Measurements from ENCODE around the gene ALDH9A1. TPM values are rescaled to one million over a fixed set of nuclear protein-coding genes. Genes with fewer than 3 reads are reported as not detected.
A peak's percentile ranks its signal among the peaks of the same experiment; 100 is the strongest.
"Not testable (repeated sequence)": the region's sequence is repeated elsewhere in the genome, so short reads cannot be mapped to it uniquely, and the experiment has no call there.

Gene ALDH9A1
- total RNA-seq, 1 donor: 118 TPM

DNA sequence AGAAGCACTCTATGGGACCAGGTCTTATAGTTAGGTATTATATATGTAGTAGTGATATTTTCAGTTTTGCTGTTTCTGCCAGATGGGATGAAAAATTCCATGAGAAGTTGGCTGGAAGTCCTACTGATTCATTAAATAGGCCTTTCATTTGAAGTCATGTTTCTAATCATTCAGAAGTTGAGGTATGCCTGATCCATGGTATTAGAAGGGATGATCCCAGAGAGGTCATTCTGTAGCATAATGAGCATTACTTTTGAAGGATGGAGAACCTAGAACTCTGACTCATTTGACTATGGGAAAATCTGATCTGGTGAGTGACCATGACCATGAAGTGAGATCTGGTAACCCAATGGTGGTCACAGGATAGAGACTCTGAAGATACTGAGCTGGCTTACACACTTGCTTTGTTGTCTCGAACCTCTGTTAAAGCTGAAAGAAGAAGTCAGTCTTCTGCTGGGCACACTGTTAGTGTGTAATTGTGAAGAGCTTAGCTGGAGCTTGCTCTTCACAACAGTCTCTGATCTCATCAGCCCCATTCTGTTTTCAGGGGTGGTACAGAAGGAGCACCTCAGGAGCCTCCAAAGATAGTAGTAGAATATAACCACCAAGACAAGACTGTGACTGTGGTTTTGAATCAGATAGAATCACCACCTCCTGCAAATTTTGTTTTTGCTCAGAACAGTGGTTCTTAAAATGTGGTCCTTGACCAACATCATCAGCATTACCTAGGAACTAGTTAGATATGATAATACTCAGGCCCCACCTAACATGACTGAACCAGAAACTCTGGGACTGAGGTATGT is 58.3 kb downstream of the ALDH9A1 start:
- H4K20me1 ChIP-seq (ENCODE audit: insufficient read depth, low read length): peaks cover 24% of the 10 kb centered on the region
- DNase-seq (ENCODE audit: insufficient read length, low spot score, missing footprints): no peak

DNA sequence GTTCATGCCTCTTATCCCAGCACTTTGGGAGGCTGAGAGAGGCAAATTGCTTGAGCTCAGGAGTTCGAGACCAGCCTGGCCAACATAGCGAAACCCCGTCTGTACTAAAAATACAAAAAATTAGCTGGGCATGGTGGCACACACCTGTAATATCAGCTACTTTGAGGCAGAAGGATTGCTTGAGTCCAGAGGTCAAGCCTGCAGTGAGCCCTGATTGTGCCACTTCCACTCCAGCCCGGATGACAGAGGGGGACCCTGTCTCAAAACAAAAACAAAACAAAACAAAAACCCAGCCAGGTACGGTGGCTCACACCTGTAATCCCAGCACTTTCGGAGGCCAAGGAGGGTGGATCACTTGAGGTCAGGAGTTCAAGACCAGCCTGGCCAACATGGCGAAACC is 60.2 kb downstream of the ALDH9A1 start:
- H2AFZ ChIP-seq (ENCODE audit: low read length); H3K9me3 ChIP-seq (ENCODE audit: low read depth, low read length); DNase-seq (ENCODE audit: insufficient read length, low spot score, missing footprints); H3K4me2 ChIP-seq (ENCODE audit: insufficient read depth, low read length); H3K27me3 ChIP-seq (ENCODE audit: insufficient read depth, low read length); H3K4me3 ChIP-seq (ENCODE audit: insufficient read depth, low read length): not testable (repeated sequence)
- Histone ChIP-seq H3K79me2 (ENCODE audit: insufficient read depth, low read length) (peaks cover 95% of the 10 kb centered on the region), H3K27ac (ENCODE audit: low read depth, low read length) (peak overlapping the region; percentile 39), H4K20me1 (ENCODE audit: insufficient read depth, low read length) (peaks cover 34% of the 10 kb centered on the region), H3K4me1 (ENCODE audit: insufficient read depth, low read length) (peaks cover 45% of the 10 kb centered on the region), H3K36me3 (ENCODE audit: insufficient read depth, low read length) (peaks cover 14% of the 10 kb centered on the region)

More for the DNA sequence above, 58.3 kb downstream of the ALDH9A1 start:
- Histone ChIP-seq H3K27ac (ENCODE audit: low read depth, low read length) (peak overlapping the region; percentile 38), H3K36me3 (ENCODE audit: insufficient read depth, low read length) (peaks cover 14% of the 10 kb centered on the region), H3K4me2 (ENCODE audit: insufficient read depth, low read length) (no peak overlapping the region), H3K4me3 (ENCODE audit: insufficient read depth, low read length) (no peak overlapping the region), H3K27me3 (ENCODE audit: insufficient read depth, low read length) (no peaks in the 10 kb centered on the region), H2AFZ (ENCODE audit: low read length) (no peak overlapping the region), H3K9me3 (ENCODE audit: low read depth, low read length) (no peaks in the 10 kb centered on the region), H3K4me1 (ENCODE audit: insufficient read depth, low read length) (peaks cover 33% of the 10 kb centered on the region), H3K79me2 (ENCODE audit: insufficient read depth, low read length) (peaks cover 88% of the 10 kb centered on the region)
- TF ChIP-seq, protein P1, sequence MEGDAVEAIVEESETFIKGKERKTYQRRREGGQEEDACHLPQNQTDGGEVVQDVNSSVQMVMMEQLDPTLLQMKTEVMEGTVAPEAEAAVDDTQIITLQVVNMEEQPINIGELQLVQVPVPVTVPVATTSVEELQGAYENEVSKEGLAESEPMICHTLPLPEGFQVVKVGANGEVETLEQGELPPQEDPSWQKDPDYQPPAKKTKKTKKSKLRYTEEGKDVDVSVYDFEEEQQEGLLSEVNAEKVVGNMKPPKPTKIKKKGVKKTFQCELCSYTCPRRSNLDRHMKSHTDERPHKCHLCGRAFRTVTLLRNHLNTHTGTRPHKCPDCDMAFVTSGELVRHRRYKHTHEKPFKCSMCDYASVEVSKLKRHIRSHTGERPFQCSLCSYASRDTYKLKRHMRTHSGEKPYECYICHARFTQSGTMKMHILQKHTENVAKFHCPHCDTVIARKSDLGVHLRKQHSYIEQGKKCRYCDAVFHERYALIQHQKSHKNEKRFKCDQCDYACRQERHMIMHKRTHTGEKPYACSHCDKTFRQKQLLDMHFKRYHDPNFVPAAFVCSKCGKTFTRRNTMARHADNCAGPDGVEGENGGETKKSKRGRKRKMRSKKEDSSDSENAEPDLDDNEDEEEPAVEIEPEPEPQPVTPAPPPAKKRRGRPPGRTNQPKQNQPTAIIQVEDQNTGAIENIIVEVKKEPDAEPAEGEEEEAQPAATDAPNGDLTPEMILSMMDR (IDR thresholded peaks at IDR 0.05; ENCODE audit: extremely low read depth, low read depth, low read length): no peak

DNA sequence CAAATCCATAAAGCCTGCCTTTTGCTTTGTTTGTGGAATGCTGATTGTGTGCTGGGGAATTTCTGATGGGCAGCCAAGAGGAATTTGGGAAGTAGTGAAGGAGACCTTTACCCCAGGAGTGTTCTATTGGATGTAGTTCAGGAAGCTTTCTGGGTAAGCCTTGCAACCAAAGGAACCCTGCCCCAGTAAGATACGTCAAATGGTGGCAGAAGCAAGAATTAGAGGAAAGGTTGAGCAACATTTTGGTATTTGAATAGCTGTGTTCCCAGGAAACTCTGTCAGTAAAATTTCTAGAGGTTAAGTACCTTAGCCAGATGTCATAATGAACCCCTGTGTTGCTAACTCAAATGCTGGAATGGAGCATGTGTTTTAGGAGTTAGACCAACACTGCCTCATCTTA is 60.9 kb downstream of the ALDH9A1 start:
- Histone ChIP-seq H3K36me3 (ENCODE audit: insufficient read depth, low read length) (peaks cover 14% of the 10 kb centered on the region), H3K4me3 (ENCODE audit: insufficient read depth, low read length) (no peak overlapping the region)

DNA sequence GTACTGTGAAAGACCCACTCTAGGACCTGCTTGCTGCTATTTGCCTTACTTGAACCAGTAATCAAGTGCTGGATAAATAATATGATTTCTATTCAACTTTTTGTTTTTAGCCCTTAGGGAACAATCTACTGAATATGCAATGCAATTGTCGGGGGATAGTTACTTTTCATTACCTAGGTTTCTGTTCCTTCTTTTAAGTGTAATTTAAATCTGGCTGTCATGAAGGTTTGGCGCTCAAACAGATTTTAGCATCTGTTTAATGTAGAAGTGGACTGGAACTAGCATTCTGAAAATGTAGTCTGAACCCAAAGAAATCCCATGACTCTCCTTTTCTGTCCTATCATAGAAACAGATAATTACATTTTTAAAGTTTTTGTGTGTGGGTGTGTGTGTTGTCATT is 62.5 kb downstream of the ALDH9A1 start:
- H3K4me1 ChIP-seq (ENCODE audit: insufficient read depth, low read length): peaks cover 45% of the 10 kb centered on the region
- no peak for DNase-seq (ENCODE audit: insufficient read length, low spot score, missing footprints)
- H3K4me2 ChIP-seq (ENCODE audit: insufficient read depth, low read length): no peak overlapping the region
- peaks cover 14% of the 10 kb centered on the region for H3K36me3 ChIP-seq (ENCODE audit: insufficient read depth, low read length)
- H3K9me3 ChIP-seq (ENCODE audit: low read depth, low read length): no peaks in the 10 kb centered on the region
- H3K79me2 ChIP-seq (ENCODE audit: insufficient read depth, low read length): peaks cover 96% of the 10 kb centered on the region
- H3K27ac ChIP-seq (ENCODE audit: low read depth, low read length): no peak overlapping the region
- no peak overlapping the region for H2AFZ ChIP-seq (ENCODE audit: low read length)
- TF ChIP-seq, protein P1 (IDR thresholded peaks at IDR 0.05; ENCODE audit: extremely low read depth, low read depth, low read length): no peak
- H3K27me3 ChIP-seq (ENCODE audit: insufficient read depth, low read length): no peaks in the 10 kb centered on the region
- peaks cover 25% of the 10 kb centered on the region for H4K20me1 ChIP-seq (ENCODE audit: insufficient read depth, low read length)
- H3K4me3 ChIP-seq (ENCODE audit: insufficient read depth, low read length): no peak overlapping the region

More for the DNA sequence above, 60.9 kb downstream of the ALDH9A1 start:
- H4K20me1 ChIP-seq (ENCODE audit: insufficient read depth, low read length): peaks cover 35% of the 10 kb centered on the region
- H3K4me2 ChIP-seq (ENCODE audit: insufficient read depth, low read length): peak overlapping the region; percentile 35
- peaks cover 97% of the 10 kb centered on the region for H3K79me2 ChIP-seq (ENCODE audit: insufficient read depth, low read length)
- H2AFZ ChIP-seq (ENCODE audit: low read length): no peak overlapping the region
- H3K4me1 ChIP-seq (ENCODE audit: insufficient read depth, low read length): peaks cover 53% of the 10 kb centered on the region
- H3K27ac ChIP-seq (ENCODE audit: low read depth, low read length): peak overlapping the region; percentile 39
- H3K27me3 ChIP-seq (ENCODE audit: insufficient read depth, low read length): no peaks in the 10 kb centered on the region
- DNase-seq (ENCODE audit: insufficient read length, low spot score, missing footprints): peak; percentile 69
- no peaks in the 10 kb centered on the region for H3K9me3 ChIP-seq (ENCODE audit: low read depth, low read length)
- TF ChIP-seq, protein P1 (IDR thresholded peaks at IDR 0.05; ENCODE audit: extremely low read depth, low read depth, low read length): no peak
